Measurements from ENCODE around the gene BRD4.

BRD4 gene

DNA sequence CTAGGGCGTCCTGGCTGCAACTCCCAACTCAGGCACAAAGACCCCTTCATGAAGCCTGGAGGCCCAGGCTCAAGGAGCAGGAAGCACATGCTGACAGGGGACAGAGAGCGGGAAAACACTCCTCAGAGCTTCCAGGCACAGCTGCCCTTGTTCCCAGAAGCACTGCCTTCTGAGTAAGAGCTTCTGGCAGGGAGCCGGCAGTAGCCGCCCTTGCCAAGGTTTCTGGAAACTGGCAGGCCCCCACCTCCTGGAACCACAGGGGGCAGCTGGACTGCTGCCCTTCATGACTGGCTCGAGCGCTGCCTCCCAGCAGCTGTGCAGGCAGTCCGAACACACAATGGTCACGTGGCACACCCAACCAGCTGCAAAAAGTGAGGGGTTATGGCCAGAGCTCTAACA lies 66.5 kb downstream of the BRD4 start:
- peak; percentile 98 for DNase-seq (ENCODE audit: low read depth, low spot score)

DNA sequence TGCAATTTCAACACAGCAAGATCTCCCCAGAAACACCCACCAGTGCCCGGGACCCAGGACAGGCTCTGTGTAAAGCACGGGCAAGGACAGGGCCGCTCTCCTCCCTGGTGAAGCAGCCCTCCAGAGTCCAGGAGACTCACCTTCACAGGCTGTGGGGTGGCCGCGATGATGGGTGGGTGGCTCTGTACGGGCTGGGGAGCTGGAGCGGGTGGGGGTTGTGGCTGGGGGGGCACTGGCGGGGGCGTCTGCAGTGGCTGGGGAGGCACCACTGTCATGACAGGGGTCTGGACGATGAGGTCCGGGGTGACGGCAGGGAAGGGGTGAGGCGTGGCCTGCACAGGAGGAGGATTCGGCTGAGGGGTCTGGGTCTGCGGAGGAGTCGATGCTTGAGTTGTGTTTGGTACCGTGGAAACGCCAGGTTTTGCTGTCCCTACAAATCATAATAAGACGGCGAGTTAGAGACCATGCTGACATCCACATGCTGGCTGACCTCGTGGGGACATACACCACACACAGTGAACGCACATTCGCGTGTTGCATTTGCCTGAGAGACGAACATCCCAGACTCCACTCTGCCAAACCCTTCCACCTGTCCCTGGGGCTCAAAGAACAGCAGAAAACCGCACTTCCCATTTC lies 67.0 kb downstream of the BRD4 start:
- no peak for DNase-seq (ENCODE audit: low read depth, low spot score)

DNA sequence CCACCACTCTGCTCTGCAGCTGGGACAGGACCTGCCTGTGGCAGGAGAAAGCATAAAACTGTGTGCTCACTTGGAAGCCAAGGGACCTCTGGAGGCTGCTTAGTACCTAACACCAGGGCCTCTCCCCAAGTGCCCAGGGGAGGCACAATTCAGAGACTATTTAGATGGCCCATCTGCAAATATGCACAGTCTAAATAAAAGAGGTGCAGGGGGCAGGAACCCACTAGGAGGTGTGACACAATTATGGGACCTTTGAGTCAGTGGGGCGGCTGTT lies 67.5 kb downstream of the BRD4 start:
- no peak for DNase-seq (ENCODE audit: low read depth, low spot score)

DNA sequence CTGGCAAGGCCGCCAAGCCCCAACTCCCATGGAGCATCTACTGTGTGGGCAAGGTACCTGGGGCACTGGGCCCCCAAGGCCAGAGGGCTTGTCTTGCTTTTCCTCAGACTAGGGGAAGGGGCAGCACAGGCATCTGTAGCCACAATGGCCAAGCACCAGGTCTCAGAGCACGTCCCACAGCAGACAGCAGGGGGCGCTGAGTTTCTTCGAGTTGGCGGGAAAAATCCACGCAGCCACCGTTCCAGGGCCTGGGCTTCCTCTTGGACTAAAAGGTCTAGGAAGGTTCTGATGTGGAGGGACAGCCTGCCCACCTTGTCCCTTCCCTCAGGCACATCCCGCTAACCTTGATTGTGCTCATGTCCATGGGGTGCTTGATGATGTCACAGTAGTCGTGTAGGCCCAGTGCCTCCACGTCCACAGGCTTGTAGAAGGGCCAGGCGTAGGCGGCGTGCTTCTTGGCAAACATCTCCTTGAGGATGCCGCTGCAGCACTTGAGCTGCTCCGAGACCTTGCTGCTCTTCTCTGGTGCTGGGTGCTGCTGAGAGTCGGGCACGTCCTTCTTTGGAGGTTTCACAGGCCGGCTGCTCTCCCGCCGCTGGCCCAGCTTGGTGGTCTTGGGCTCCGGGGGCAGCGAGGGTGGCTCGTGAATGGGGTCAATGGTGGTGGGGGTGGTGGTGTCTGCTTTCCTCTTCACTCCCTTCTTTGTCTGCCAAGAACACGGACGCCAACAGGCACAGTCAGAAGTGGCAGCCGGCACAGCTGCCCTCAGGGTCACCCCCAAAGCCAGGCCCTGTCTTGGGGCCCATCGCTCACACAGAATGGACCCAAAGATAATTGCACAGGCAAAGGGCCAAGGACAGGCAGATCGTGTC lies 68.0 kb downstream of the BRD4 start:
- DNase-seq (ENCODE audit: low read depth, low spot score) = peak; percentile 81

DNA sequence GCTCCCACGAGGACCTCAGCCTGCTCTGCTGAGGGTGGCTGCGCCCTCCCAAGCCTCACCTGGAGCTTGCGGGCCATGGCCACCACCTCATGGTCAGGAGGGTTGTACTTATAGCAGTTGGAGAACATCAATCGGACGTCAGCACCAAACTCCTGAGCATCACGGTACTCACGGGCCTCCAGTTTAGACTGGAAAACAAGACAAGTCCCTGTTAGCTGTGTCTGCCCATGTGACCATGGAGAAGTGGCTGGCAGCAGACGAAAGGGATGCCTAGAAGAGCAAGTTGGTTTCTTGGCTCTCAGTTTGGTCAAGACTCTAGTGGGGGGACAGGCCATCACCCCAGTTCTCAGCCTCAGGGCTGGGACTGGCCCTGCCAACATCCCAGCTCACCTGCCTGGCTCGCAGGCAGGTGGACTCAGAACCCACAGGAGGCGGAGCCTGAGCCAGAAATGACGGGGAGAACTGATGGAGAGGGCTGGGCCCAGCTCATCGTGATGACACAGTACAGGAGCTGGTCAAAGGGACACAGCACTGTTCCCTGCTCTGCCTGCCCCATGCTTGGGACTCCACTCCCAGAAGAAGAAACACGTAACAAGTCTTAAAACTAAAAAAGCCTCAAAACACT lies 68.9 kb downstream of the BRD4 start:
- DNase-seq (ENCODE audit: low read depth, low spot score) = no peak

DNA sequence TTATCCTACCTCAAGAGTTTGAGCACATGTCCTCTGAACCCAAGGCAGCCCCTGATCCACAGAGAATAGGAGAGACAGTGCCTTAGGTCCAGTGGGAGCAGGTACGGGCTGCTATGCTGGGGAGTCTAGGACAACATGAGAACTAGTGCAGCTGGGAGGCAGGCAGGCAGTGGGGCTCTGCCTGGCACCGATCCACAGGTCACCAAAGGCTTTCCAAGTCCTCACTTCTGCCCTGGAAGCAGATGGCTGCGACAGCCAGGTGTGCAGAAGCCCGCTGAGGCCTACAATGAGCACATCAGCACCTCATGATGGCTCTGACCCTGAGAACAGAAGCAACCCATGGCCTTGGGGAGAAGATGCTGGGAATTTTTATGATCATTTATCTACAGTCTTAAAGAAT lies 70.3 kb downstream of the BRD4 start:
- no peak for DNase-seq (ENCODE audit: low read depth, low spot score)

DNA sequence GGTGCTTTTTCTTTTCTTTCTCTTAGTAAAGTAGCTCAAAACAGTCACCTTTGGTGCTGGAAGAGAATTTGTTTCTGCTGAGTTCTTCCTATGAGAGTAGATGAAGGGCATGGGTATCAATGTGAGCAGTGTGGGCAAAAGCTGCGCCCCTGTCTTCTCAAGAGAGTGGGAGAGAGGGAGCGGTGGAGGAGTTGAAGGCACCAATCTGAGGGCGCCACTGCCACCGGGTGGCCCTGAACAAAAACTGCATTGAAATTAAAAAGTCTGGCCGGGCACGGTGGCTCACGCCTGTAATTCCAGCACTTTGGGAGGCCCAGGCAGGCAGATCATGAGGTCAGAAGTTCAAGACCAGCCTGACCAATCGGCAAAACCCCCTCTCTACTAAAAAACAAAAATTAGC lies 71.4 kb downstream of the BRD4 start:
- no peak for DNase-seq (ENCODE audit: low read depth, low spot score)

DNA sequence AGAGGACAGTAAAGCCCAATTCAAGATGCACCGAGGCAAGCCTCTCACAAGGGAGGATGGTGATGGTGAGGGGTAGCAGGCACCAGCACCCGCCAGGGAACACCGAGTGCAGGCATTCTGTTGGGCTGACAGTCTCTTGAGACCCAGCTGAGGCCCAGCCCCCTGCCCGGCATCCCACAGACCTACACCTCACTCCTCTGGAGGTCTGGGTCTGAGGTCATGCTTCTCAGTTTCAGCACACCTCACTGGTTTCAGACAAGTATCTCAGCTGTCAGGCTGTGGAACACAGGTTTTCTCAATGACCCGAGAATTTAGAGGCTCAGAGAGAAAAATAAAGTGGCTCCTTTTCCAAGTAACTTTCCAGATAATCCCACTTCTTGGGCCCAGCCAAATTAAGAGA lies 72.4 kb downstream of the BRD4 start:
- no peak for DNase-seq (ENCODE audit: low read depth, low spot score)

DNA sequence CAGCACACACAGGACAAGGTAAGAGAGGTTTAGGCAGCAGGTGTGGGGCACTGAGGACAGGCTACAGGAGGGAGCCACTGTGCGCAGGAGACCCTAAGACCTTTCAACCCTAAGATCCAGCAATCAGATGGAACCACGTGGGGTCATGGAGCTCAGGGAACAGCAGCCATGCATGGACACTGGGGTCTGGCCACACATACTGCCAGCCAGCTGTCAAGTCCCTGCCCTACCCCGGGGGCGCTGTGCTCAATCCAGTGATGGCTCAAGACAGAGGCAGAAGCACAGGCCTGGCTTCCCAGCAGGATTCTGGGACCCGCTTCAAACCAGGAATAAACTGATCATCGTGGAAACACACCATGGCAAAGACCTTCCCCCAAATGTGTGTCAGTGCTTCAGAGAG lies 74.6 kb downstream of the BRD4 start:
- no peak for DNase-seq (ENCODE audit: low read depth, low spot score)

DNA sequence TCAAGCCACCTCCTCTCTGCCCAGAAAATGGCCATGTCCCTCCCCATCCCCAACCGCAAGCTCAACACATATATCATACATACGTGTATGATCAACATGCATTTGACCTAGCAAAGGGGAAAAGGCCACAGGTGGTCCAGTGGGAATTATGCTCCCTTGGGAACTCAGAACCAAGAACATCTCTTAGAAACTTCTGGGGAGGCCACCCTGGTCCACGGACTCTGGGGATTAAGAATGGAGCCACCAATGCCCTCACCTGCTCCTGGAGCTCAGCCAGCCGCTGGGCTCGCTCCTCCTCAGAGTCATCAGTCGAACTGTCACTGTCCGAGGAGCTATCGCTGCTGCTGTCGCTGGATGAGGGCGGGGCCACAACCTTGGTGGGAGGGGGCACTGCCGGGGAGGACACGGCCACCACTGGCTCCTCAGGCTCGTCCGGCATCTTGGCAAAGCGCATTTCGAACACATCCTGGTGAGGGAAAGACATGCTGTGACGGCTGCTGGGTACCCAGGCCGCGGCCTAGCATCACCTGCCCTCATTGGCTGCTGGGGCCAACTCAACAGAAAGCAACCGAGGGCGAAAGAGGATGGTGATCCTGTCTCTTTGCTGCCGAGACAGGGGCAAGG lies 75.5 kb downstream of the BRD4 start:
- no peak for DNase-seq (ENCODE audit: low read depth, low spot score)

DNA sequence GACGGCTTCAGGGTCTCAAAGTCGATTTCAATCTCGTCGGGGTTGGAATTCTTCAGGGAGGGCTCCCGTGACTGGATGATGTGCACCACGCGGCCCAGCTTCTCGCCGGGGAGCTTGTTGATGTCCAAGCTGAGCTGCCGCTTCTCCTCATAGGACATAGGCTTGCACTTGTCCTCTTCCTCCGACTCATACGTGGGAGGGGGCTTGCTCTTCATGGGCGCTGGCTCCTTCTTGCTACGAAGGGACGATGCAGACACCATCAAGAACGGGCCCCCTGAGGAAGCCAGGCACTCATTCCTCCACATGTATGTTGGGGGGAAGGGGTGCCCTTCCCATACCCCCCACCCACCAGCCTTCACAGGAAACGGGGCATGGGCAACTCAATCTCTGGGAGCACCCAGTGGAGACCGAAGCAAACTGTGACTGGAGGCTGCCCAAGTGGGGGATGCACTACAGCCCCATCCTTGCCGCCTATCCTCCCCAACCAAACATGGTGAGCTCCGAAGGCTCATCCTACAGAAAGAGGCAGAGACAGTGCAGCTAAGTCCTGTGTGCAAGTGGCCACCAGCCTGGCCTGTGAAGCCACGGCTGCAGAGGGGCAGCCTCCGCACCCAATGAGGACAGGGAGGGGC lies 76.9 kb downstream of the BRD4 start:
- no peak for DNase-seq (ENCODE audit: low read depth, low spot score)

DNA sequence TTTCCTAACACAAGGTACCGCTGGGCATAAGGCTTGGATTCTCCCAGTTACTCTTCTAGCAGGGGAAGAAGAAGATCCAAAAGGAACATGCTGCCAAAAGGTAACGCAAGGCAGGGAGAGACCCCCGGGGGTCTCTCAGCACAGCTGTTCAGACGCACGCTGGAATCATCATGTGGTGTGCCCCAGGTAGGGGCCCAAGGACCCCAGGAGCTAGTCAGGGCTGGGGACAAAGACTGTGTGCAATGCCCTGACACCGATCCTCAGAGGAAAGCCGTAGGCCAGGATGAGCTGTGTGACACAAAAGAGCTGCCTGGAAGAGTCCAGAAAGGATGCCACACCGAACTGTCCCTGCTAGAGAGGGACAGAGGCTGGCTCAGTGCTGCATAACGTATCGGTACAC lies 77.8 kb downstream of the BRD4 start:
- DNase-seq (ENCODE audit: low read depth, low spot score) = no peak

DNA sequence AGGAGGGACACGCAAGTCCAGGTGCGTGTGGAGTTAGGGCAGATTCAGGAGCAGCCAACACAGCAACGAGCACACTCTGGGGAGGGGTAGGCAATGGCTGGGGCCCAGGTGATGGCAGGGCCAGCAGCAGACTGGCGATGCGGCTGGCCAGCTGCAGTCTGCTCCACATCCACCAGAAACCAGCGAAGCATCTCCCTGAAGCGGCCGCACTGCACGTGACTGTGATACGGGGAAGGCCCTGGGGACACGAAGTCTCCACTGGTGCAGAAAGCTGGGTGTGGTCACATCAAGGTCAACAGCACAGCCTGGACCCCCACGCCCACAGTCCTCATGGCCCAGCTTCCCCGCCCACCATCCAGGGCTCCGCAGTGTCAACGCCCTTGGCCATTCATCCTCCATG lies 78.8 kb downstream of the BRD4 start:
- no peak for DNase-seq (ENCODE audit: low read depth, low spot score)

DNA sequence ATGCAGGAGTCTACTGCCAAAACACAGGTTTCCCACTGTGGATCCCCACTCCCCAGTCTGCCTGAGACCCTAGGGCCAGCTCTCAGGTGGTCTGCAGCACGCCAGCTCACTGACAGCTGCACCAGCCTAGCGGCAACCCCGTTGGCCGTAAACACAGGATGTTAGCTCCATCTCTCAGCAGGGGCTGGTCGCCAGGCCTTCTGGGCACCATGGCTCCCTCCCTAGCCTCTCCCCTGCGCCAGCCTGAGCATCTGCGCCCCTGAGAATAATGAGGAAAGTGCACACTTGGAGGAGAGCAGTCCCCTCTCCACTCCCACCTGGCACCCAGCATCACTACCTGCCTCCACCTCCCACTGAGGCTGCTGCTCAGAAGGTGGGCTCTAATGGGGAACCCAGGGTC lies 79.3 kb downstream of the BRD4 start:
- no peak for DNase-seq (ENCODE audit: low read depth, low spot score)

DNA sequence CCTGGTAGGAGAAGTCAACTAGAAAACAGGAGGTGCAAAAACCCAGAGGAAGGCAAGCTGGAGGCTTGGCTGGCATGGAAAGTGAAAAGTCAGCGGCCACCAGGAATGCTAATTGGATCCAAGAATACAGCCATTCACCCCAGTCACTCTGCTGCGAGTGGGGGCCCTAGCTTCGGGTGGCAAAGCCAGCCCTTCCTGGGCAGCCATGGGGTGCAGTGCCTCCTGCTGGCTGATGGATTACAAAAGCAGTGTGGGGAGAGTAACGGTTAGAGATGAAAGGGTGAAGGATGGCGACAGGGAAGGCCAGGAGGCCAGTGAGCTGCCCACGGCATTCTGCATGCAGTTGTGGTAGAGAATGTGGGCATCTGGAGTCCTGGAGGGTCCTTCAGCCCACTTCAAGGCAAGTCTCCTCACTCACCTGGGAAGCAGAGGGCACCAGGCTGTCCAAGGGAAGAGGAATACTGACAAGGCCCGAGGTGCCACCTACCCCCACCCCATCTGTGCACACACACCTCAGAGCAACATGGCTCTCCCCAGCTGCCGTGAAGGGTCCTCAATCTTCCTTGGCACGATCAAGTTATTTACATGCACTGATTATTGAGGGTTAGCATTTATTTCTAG lies 79.8 kb downstream of the BRD4 start:
- DNase-seq (ENCODE audit: low read depth, low spot score) = peak; percentile 70

DNA sequence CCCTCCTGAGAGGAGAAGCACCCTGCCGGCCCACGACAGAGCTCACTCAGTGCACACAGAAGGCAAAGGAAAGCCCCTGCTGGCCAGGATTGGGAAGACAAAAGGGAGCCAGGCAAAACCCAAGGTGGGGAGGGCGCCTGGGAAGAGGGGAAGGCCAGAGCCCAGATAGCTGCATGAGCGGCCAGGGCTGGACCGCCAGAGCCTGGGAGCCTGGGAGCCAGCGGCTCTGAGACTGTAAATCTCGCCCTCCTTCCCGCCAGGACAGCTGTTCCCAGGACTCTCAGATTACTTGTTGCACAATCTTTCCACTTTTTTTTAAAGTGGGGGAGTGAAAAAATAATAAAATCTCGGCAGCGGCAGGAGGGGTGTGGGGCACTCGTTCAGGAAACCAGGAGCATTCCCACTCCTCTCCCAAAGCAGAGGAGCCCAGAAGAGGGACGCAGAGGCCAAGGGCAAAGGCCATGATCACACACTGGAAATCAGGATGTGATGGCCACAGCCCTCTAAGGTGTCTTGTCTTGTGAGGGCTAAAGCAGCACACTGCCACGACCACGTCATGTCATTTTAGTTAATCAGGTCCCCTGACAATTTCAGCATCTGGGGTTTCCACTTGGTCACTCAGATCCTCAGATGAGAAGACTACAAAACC lies 80.5 kb downstream of the BRD4 start:
- DNase-seq (ENCODE audit: low read depth, low spot score) = peak; percentile 91

DNA sequence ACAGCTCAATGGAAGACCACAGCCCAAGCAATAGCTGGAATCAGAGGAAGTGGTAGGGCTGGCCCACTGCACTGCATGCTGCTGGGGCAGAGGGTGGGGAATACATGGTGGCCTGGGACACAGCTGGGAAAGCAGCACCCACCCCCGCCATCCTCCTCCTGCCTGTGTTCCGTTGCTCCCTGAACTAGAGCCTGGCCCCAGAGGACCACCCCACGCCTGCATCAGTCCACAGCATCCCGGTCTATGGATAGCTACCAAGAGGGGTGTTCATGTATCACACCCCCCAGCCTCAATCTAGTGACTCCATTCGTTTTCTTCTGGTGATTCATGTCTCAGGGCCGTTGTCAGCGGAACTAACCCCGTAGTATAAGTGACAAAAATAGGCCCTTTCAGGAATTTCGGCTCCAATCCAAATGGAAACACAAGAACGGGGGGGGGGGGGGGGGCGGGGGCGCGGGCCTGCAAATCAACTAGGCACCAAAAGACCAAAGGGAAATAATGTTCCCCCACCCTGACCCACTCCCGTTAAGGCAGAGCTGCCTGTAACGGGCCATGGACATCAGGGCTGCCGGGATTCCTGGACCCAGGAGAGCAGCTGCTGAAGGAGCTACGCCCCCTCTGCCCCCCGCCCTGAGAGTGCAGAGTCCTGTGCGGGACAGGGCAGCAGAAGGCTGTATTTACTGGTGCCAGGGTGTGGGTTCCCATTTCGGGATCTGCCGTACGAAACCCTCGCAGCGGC lies 81.2 kb downstream of the BRD4 start:
- peak; percentile 82 for DNase-seq (ENCODE audit: low read depth, low spot score)

DNA sequence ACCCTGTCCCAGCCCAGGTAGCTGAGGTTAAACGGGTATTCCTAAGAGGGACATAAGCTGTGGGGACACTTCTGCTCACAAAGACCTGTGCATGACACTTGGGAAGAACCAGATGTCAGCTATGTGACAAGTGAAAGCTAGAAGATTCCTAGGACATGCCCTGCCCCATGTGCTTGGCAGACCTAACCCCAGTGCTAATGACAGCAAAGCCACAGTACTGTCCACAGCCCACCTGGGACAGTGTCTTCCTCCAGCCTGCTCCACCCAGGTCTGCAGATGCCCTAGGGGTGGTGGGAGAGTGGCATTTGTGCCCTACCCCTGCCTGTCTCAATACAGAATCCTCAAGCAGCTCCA lies 81.7 kb downstream of the BRD4 start:
- no peak for DNase-seq (ENCODE audit: low read depth, low spot score)

DNA sequence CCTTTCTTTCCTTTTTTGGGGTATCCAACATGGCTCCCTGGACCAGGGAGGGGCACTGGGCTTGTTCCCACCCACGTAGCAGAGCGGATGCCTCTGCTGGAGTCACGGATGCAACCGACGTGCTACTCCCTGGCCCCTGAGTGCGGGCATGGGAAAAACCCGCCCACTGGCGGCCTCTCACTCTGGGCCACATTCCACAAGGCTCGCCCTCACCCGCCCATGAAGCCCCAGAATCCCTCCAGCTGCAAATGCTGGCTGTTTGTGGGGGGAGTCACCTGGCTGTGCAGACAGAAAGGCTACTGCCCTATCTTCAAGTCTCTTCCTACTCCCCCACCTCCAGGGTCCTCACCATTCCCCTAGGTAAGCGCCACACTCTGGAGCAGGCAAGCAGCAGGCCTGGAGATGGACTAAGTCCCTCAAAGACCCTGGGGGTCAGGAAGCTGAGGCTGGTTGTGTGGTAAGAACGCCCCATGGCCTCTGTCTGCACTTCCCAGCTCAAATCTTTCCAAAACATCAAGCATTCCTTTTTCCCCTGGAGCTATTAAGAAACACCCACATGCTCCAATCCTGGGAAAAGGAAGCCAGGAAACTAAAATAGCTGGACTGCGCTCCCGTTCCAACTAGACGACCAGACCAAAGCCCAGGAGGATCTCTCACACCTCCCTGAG lies 82.2 kb downstream of the BRD4 start:
- peak; percentile 92 for DNase-seq (ENCODE audit: low read depth, low spot score)

DNA sequence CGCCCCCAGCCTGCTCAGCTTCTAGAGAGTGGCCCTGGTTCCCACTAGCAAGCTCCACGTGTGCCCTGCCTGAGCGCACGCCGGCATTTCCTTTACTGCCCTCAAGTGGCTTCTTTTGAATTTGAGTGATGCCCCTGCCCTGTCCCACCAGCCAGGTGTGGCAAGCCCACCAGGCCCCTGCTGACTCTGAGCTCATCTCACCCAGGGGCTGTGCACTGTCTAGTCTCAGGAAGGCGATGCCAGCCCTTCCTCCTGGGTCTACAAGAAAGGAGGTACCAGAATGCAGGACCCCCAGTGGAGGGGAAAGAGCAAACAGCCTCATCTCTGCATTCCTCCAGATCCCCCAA lies 82.8 kb downstream of the BRD4 start:
- DNase-seq (ENCODE audit: low read depth, low spot score) = no peak

Measured in astrocyte of the hippocampus (primary cell).